ENCODE data around the gene AOC3. TPM values are rescaled to one million over a fixed set of nuclear protein-coding genes. Genes with fewer than 3 reads are reported as not detected.

The AOC3 gene
- total and polyA plus RNA-seq, 10 donors, result 7.1 to 32.5 (median 15.8) TPM

- Histone ChIP-seq H3K27me3 (replicated peaks in 1 of 7) (no peaks in the 10 kb centered on the region), H3K4me3 (no peak overlapping the region), H3K4me1 (peaks cover 0 to 74% (median 23%) of the 10 kb centered on the region in 6 donors), H3K9me3 (no peaks in the 10 kb centered on the region), H3K27ac (peak overlapping the region in 3 of 8 donors; percentile 21 to 48 (median 42)), H3K36me3 (peaks cover under 1 to 45% (median 38%) of the 10 kb centered on the region in 6 donors)
- 52 to 84% (median 69%) methylated on average over 9 of the region's 9 CpGs for WGBS, 5 donors
- intact Hi-C loops (cut with DNase I; ENCODE audit: low total_unique reads), result no loop called here
- peak; percentile 50 for DNase-seq
- TF ChIP-seq POLR2A (IDR thresholded peaks at IDR 0.05) (no peak), CTCF (IDR thresholded peaks at IDR 0.05 in 8 of 11, conservative IDR thresholded peaks at IDR 0.05 in 3 of 11) (no peak), POLR2AphosphoS5 (IDR thresholded peaks at IDR 0.05) (no peak)
These were observed 4.3 kb upstream of the AOC3 start for GRCh38 chr17:42846594-42847280.

GRCh38 chr17:42848093-42848492 lies 2.9 kb upstream of the AOC3 start:
- no peaks in the 10 kb centered on the region for H3K9me3 ChIP-seq
- H3K4me1 ChIP-seq, result peaks cover 0 to 67% (median 24%) of the 10 kb centered on the region in 6 donors
- no peaks in the 10 kb centered on the region for H3K27me3 ChIP-seq (replicated peaks in 1 of 7)
- TF ChIP-seq POLR2AphosphoS5 (IDR thresholded peaks at IDR 0.05), result no peak
- no peak for TF ChIP-seq POLR2A (IDR thresholded peaks at IDR 0.05)
- TF ChIP-seq CTCF (IDR thresholded peaks at IDR 0.05 in 8 of 11, conservative IDR thresholded peaks at IDR 0.05 in 3 of 11), result no peak
- H3K4me3 ChIP-seq, result no peak overlapping the region
- H3K36me3 ChIP-seq, result peaks cover 0 to 31% (median 24%) of the 10 kb centered on the region in 6 donors
- no peak for DNase-seq
- no peak overlapping the region for H3K27ac ChIP-seq
- intact Hi-C loops (cut with DNase I; ENCODE audit: low total_unique reads), result no loop called here
- WGBS, 5 donors, result 88 to 98% (median 89%) methylated on average over 3 of the region's 3 CpGs

- TF ChIP-seq POLR2AphosphoS5 (IDR thresholded peaks at IDR 0.05) (peak in 1 of 3 donors; percentile 16), POLR2A (IDR thresholded peaks at IDR 0.05) (no peak)
- Histone ChIP-seq H3K4me3 (no peak overlapping the region), H3K27ac (no peak overlapping the region), H3K27me3 (replicated peaks in 1 of 7) (no peaks in the 10 kb centered on the region), H3K4me1 (peaks cover 0 to 67% (median 28%) of the 10 kb centered on the region in 6 donors), H3K36me3 (peaks cover 0 to 22% (median 18%) of the 10 kb centered on the region in 6 donors), H3K9me3 (no peaks in the 10 kb centered on the region)
- peak; percentile 17 for DNase-seq
- WGBS, 5 donors, result 72 to 94% (median 93%) methylated on average over 2 to 9 of the region's 9 CpGs; no CpG with 5 or more reads in 1 of the 5 donors
- intact Hi-C loops (cut with DNase I; ENCODE audit: low total_unique reads), result no loop called here
These were observed 2.0 kb upstream of the AOC3 start for GRCh38 chr17:42849031-42849430.

- 57 to 78% (median 65%) methylated on average over 7 to 8 of the region's 8 CpGs for WGBS, 5 donors
- intact Hi-C loops (cut with DNase I; ENCODE audit: low total_unique reads), result no loop called here
- Histone ChIP-seq H3K27ac (no peak overlapping the region), H3K4me1 (peaks cover 0 to 66% (median 25%) of the 10 kb centered on the region in 6 donors), H3K4me3 (no peak overlapping the region), H3K9me3 (no peaks in the 10 kb centered on the region), H3K27me3 (replicated peaks in 1 of 7) (no peaks in the 10 kb centered on the region), H3K36me3 (peaks cover 0 to 16% (median 13%) of the 10 kb centered on the region in 6 donors)
- peak; percentile 44 for DNase-seq
- TF ChIP-seq CTCF (IDR thresholded peaks at IDR 0.05 in 8 of 11, conservative IDR thresholded peaks at IDR 0.05 in 3 of 11) (no peak), POLR2A (IDR thresholded peaks at IDR 0.05) (no peak), POLR2AphosphoS5 (IDR thresholded peaks at IDR 0.05) (no peak)
These were observed 1.4 kb upstream of the AOC3 start for GRCh38 chr17:42849451-42850181.
